ENCODE results near the gene MORC4.

MORC4 gene

GRCh38 chrX:106912864-106913263 lies 87.1 kb downstream of the MORC4 start:
- H3K4me3 ChIP-seq (ENCODE audit: low read depth, low read length): no peak overlapping the region
- ChIA-PET CTCF (interaction anchor here (1.3 to 7.5 kb wide), 2 partner anchors 14 to 19 kb away, joined by 3 to 34 read pairs; no protein-coding TSS in a partner anchor), POLR2A (no interaction called here)
- DNase-seq (ENCODE audit: low read depth, low spot score): no peak
- TF ChIP-seq, protein P1, sequence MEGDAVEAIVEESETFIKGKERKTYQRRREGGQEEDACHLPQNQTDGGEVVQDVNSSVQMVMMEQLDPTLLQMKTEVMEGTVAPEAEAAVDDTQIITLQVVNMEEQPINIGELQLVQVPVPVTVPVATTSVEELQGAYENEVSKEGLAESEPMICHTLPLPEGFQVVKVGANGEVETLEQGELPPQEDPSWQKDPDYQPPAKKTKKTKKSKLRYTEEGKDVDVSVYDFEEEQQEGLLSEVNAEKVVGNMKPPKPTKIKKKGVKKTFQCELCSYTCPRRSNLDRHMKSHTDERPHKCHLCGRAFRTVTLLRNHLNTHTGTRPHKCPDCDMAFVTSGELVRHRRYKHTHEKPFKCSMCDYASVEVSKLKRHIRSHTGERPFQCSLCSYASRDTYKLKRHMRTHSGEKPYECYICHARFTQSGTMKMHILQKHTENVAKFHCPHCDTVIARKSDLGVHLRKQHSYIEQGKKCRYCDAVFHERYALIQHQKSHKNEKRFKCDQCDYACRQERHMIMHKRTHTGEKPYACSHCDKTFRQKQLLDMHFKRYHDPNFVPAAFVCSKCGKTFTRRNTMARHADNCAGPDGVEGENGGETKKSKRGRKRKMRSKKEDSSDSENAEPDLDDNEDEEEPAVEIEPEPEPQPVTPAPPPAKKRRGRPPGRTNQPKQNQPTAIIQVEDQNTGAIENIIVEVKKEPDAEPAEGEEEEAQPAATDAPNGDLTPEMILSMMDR (IDR thresholded peaks at IDR 0.05; ENCODE audit: insufficient read depth, low read length, missing control alignments): no peak

DNA sequence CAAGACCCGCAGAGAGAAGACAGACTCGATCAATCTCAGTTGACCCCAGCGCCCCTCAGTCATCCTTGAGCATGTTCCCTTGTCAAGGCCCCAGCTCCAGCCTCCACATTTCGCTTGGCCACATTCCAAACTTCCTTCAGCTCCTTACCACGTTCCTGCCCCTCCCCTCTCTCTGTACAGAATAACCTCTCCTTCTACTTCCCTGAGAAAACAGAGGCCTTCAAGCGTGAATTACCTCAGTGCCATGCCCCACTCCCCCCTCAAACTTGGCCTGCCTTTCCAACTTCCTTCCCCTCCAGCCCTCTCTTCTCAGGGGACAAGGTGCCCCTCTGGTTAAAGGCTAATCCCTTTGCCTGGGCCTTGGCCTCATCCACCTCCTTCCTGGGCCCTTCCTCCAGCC lies 93.7 kb downstream of the MORC4 start:
- DNase-seq (ENCODE audit: low read depth, low spot score): no peak
- POLR2A ChIA-PET: no interaction called here
- TF ChIP-seq, protein P1 (IDR thresholded peaks at IDR 0.05; ENCODE audit: insufficient read depth, low read length, missing control alignments): no peak
- CTCF ChIA-PET: no interaction called here
- H3K4me3 ChIP-seq (ENCODE audit: low read depth, low read length): no peak overlapping the region

- POLR2A ChIA-PET: interaction anchor here (0.6 kb wide), 1 partner anchor 33 kb away, joined by 3 read pairs; no protein-coding TSS in a partner anchor
- DNase-seq (ENCODE audit: low read depth, low spot score): no peak
- CTCF ChIA-PET: interaction anchor here (6.7 kb wide), 1 partner anchor 12 kb away, joined by 30 read pairs; no protein-coding TSS in a partner anchor
- TF ChIP-seq, protein P1 (IDR thresholded peaks at IDR 0.05; ENCODE audit: insufficient read depth, low read length, missing control alignments): no peak
- no peak overlapping the region for H3K4me3 ChIP-seq (ENCODE audit: low read depth, low read length)
These were observed 94.8 kb downstream of the MORC4 start for GRCh38 chrX:106905064-106905708.

GRCh38 chrX:106903856-106904528 lies 96.0 kb downstream of the MORC4 start:
- TF ChIP-seq, protein P1 (IDR thresholded peaks at IDR 0.05; ENCODE audit: insufficient read depth, low read length, missing control alignments): no peak
- POLR2A ChIA-PET: no interaction called here
- no peak for DNase-seq (ENCODE audit: low read depth, low spot score)
- CTCF ChIA-PET: interaction anchor here (0.8 to 6.7 kb wide), 2 partner anchors 10 to 44 kb away, joined by 3 to 30 read pairs; no protein-coding TSS in a partner anchor
- H3K4me3 ChIP-seq (ENCODE audit: low read depth, low read length): no peak overlapping the region

- DNase-seq (ENCODE audit: low read depth, low spot score): no peak
- H3K4me3 ChIP-seq (ENCODE audit: low read depth, low read length): no peak within 1 kb of the TSS
- POLR2A ChIA-PET: no interaction called here
- CTCF ChIA-PET: interaction anchor here (6.7 kb wide), 1 partner anchor 10 kb away, joined by 30 read pairs; no protein-coding TSS in a partner anchor
- TF ChIP-seq, protein P1 (IDR thresholded peaks at IDR 0.05; ENCODE audit: insufficient read depth, low read length, missing control alignments): no peak
These were observed 96.7 kb downstream of the MORC4 start, which contains the start of gene RIPPLY1 for GRCh38 chrX:106903291-106903824. TSS of gene RIPPLY1 (minus strand) at chrX:106903341. CDS start at chrX:106903287, 54 bp downstream.

- TF ChIP-seq, protein P1 (IDR thresholded peaks at IDR 0.05; ENCODE audit: insufficient read depth, low read length, missing control alignments): no peak
- ChIA-PET CTCF (interaction anchor here (6.7 kb wide), 1 partner anchor 9 kb away, joined by 30 read pairs; no protein-coding TSS in a partner anchor), POLR2A (no interaction called here)
- H3K4me3 ChIP-seq (ENCODE audit: low read depth, low read length): no peak overlapping the region
- no peak for DNase-seq (ENCODE audit: low read depth, low spot score)
These were observed 97.3 kb downstream of the MORC4 start for GRCh38 chrX:106902684-106903083.
